B cell (primary cell): ENCODE measurements around the gene NUDT21. TPM values are rescaled to one million over a fixed set of nuclear protein-coding genes. Genes with fewer than 3 reads are reported as not detected.

ENCODE experiments used
- ATAC-seq: fragments of 200-7000 bp; cut with Tn5 transposase; one replicate; pipeline ENCODE4 v1.10.0; 2021; ENCODE audit warnings: low read depth, mild to moderate bottlenecking, moderate number of reproducible peaks, moderate library complexity
- CTCF ChIA-PET: fragments of 350-600 bp; sonication (Branson Sonifier 250); formaldehyde crosslinking; loops from one replicate; lab custom pipeline; 2021; ENCODE audit warnings: antibody characterized with exemption, inconsistent platforms; lab: Charles Lee
- POLR2A ChIA-PET: fragments of 350-600 bp; sonication (Branson Sonifier 250); formaldehyde crosslinking; loops from one replicate; lab custom pipeline; 2021; ENCODE audit warnings: antibody characterized with exemption; lab: Charles Lee
- DNase-seq: peaks from one replicate; pipeline ENCODE4 v3.0.0; 2013
- H2AFZ ChIP-seq: 2 replicates; pipeline ENCODE4 v1.6.1; 2012; ENCODE audit warnings: mild to moderate bottlenecking, low read depth, low read length; ENCODE audit not compliant: insufficient read depth, poor library complexity, severe bottlenecking
- H3K27ac ChIP-seq, 2 donors: 1 replicate in 1 of 2; 2 replicates in 1 of 2; pipeline ENCODE4 v1.5.1; 2012 to 2013; ENCODE audit warnings: low read length in 2 of 2, mild to moderate bottlenecking in 2 of 2, moderate library complexity in 1 of 2
- H3K27me3 ChIP-seq, 4 experiments: fragments of 200-600 bp in 1 of 4; sonication (generic) in 1 of 4; replicated peaks in 1 of 4; 1 replicate in 2 of 4; 2 replicates in 2 of 4; pipeline versions ENCODE4 v1.6.1 to v1.7.0; 2013 to 2016; ENCODE audit warnings: low read length in 3 of 4, mild to moderate bottlenecking in 2 of 4, mixed read lengths in 1 of 4, moderate library complexity in 1 of 4; ENCODE audit not compliant: insufficient read depth in 4 of 4, control insufficient read depth in 3 of 4; ENCODE audit errors: control extremely low read depth in 1 of 4
- H3K36me3 ChIP-seq, 2 experiments: replicated peaks in 1 of 2; 1 replicate in 1 of 2; 2 replicates in 1 of 2; pipeline versions ENCODE4 v1.6.1 to v1.7.1; 2013; ENCODE audit warnings: low read length in 1 of 2; ENCODE audit not compliant: insufficient read depth in 2 of 2, control insufficient read depth in 1 of 2; ENCODE audit errors: control extremely low read depth in 1 of 2, extremely low read depth in 1 of 2
- H3K4me1 ChIP-seq, 2 donors: fragments of 200-600 bp in 1 of 2; sonication (generic) in 1 of 2; 1 replicate in 1 of 2; 2 replicates in 1 of 2; pipeline versions ENCODE4 v1.5.1 to v1.6.1; 2013 to 2017; ENCODE audit warnings: low read length in 2 of 2; ENCODE audit not compliant: control insufficient read depth in 2 of 2, insufficient read depth in 2 of 2
- H3K4me2 ChIP-seq: replicated peaks from 2 replicates; pipeline ENCODE3; 2012; ENCODE audit warnings: mild to moderate bottlenecking, low read depth, low read length; ENCODE audit not compliant: poor library complexity, severe bottlenecking
- H3K4me3 ChIP-seq, 5 experiments: fragments of 200-600 bp in 1 of 5; sonication (generic) in 1 of 5; 1 replicate in 3 of 5; 2 replicates in 2 of 5; pipeline versions ENCODE4 v1.5.1 to v1.7.0; 2011 to 2016; ENCODE audit warnings: low read length in 4 of 5, mild to moderate bottlenecking in 4 of 5, low read depth in 2 of 5, control low read depth in 1 of 5, moderate library complexity in 1 of 5; ENCODE audit not compliant: insufficient read depth in 1 of 5; ENCODE audit errors: control extremely low read depth in 1 of 5, extremely low read depth in 1 of 5
- H3K79me2 ChIP-seq: fragments of 200-600 bp; sonication (generic); one replicate; pipeline ENCODE4 v1.6.0; 2016; ENCODE audit warnings: low read length; ENCODE audit not compliant: control insufficient read depth, insufficient read depth
- H3K9ac ChIP-seq: fragments of 200-600 bp; sonication (generic); 2 replicates; pipeline ENCODE4 v1.6.1; 2017; ENCODE audit warnings: mild to moderate bottlenecking, low read length, moderate library complexity
- H3K9me3 ChIP-seq, 3 donors: one replicate each; pipeline versions ENCODE4 v1.6.1 to v1.7.1; 2013; ENCODE audit warnings: low read length in 2 of 3; ENCODE audit not compliant: control insufficient read depth in 2 of 3, insufficient read depth in 1 of 3; ENCODE audit errors: control extremely low read depth in 1 of 3
- H4K20me1 ChIP-seq: 2 replicates; pipeline ENCODE4 v1.6.0; 2012; ENCODE audit warnings: mild to moderate bottlenecking, low read length; ENCODE audit not compliant: insufficient read depth, control insufficient read depth, poor library complexity, severe bottlenecking
- H3K27ac Mint-ChIP-seq: one replicate; pipeline ENCODE4 v1.8.0; 2021; ENCODE audit warnings: mixed read lengths
- H3K27me3 Mint-ChIP-seq: one replicate; pipeline ENCODE4 v1.8.0; 2021; ENCODE audit warnings: mixed read lengths
- H3K4me1 Mint-ChIP-seq: one replicate; pipeline ENCODE4 v1.8.0; 2021; ENCODE audit warnings: mixed read lengths
- H3K4me3 Mint-ChIP-seq: one replicate; pipeline ENCODE4 v1.8.0; 2021; ENCODE audit warnings: mixed read lengths
- H3K9me3 Mint-ChIP-seq: one replicate; pipeline ENCODE4 v1.8.0; 2022; ENCODE audit warnings: mixed read lengths; ENCODE audit not compliant: insufficient read depth
- CTCF ChIP-seq: fragments of 200-600 bp; IDR thresholded peaks from one replicate; pipeline ENCODE4 v1.8.0; 2022; ENCODE audit warnings: antibody characterized with exemption, mild to moderate bottlenecking
- EZH2 ChIP-seq: IDR thresholded peaks from 2 replicates; pipeline ENCODE4 v1.6.1; 2012; ENCODE audit warnings: borderline replicate concordance, low read depth, mild to moderate bottlenecking, moderate library complexity, low read length; ENCODE audit not compliant: insufficient read depth, poor library complexity, severe bottlenecking
- WGBS: methylation state at CpG from one replicate; pipeline ENCODE4 v1.1.5; 2013; ENCODE audit warnings: missing lambda C conversion rate; ENCODE audit not compliant: insufficient coverage; 5-methylcytosine and 5-hydroxymethylcytosine counted together
- intact Hi-C: fragments of 100-400 bp; cut with micrococcal nuclease; formaldehyde crosslinking; loops from one replicate; pipeline ENCODE4 v1.10.0; 2022
- polyA plus RNA-seq: library from polyadenylated mRNA; depleted of rRNA; stranded (reverse); fragments of >200 nt; gene quantifications from 2 replicates; pipeline ENCODE4 v1.2.3, GENCODE V29; 2012
- total RNA-seq, 2 donors: library from RNA; stranded (reverse); fragments of 120-200 nt in 1 of 2; gene quantifications; 1 replicate in 1 of 2; 2 replicates in 1 of 2; pipeline versions ENCODE4 v1.2.3 to v1.2.4, GENCODE V29; 2013 to 2022

NUDT21 gene
- total and polyA plus RNA-seq, 2 donors (not counting 1 experiment from before 2014, with no cell fraction given) = 27.3 to 89.4 TPM

- Mint-ChIP-seq H3K27ac (no peak overlapping the region), H3K4me3 (no peak overlapping the region), H3K9me3 (no peaks in the 10 kb centered on the region), H3K27me3 (no peaks in the 10 kb centered on the region), H3K4me1 (peaks cover 3% of the 10 kb centered on the region)
- H3K4me3 ChIP-seq = no peak overlapping the region
- H4K20me1 ChIP-seq = no peaks in the 10 kb centered on the region
- H3K36me3 ChIP-seq = peaks cover 0 to 51% of the 10 kb centered on the region in 2 experiments
- H3K9ac ChIP-seq = no peak overlapping the region
- H3K4me1 ChIP-seq = no peaks in the 10 kb centered on the region
- peaks cover 16% of the 10 kb centered on the region for H3K79me2 ChIP-seq
- WGBS = 97% methylated on average over 5 of the region's 6 CpGs
- no peaks in the 10 kb centered on the region for H3K27me3 ChIP-seq
- ChIA-PET POLR2A (no interaction called here), CTCF (no interaction called here)
- intact Hi-C loops = loop anchor here (10.0 kb wide), 1 partner anchor 53 kb away; no protein-coding TSS in a partner anchor
- H2AFZ ChIP-seq = no peak overlapping the region
- no peak for TF ChIP-seq EZH2
- TF ChIP-seq CTCF = no peak
- no peak overlapping the region for H3K27ac ChIP-seq
- no peaks in the 10 kb centered on the region for H3K9me3 ChIP-seq
- DNase-seq (no peak), ATAC-seq (no peak)
- no peak overlapping the region for H3K4me2 ChIP-seq
Measured at GRCh38 chr16:56457927-56458470, 6.9 kb upstream of the NUDT21 start.
